KG1 (cell line): Measurements from ENCODE around the gene APEX1.
A peak's percentile ranks its signal among the peaks of the same experiment; 100 is the strongest.

ENCODE experiments used
- DNase-seq: peaks from one replicate; lab custom pipeline; 2025; lab: John Stamatoyannopoulos, UW

APEX1 gene

GRCh38 chr14:20454516-20455354 lies at the start of gene APEX1, which contains the start of gene OSGEP:
TSS of gene APEX1 (plus strand) at chr14:20455226. CDS start at chr14:20455646, 420 bp downstream.
TSS of gene OSGEP (minus strand) at chr14:20454812. CDS start at chr14:20454683, 129 bp downstream.
- peak; percentile 96 for DNase-seq

GRCh38 chr14:20409226-20409625 lies 45.8 kb upstream of the APEX1 start:
- DNase-seq, result no peak

GRCh38 chr14:20412411-20412810 lies 42.6 kb upstream of the APEX1 start:
- DNase-seq, result no peak

- peak; percentile 13 for DNase-seq
Measured at GRCh38 chr14:20412876-20413743, 41.9 kb upstream of the APEX1 start, which contains the start of gene TEP1. TSS of gene TEP1 (minus strand) at chr14:20413501. CDS start at chr14:20408439, 5,062 bp downstream.

GRCh38 chr14:20413744-20414082 lies 41.3 kb upstream of the APEX1 start:
- DNase-seq, result no peak

GRCh38 chr14:20415782-20416206 lies 39.2 kb upstream of the APEX1 start:
- peak; percentile 61 for DNase-seq

- no peak for DNase-seq
Measured at GRCh38 chr14:20416223-20416622, 38.8 kb upstream of the APEX1 start.

- DNase-seq, result no peak
Measured at GRCh38 chr14:20417250-20418186, 37.5 kb upstream of the APEX1 start.

- no peak for DNase-seq
Measured at GRCh38 chr14:20418501-20418909, 36.5 kb upstream of the APEX1 start.

- DNase-seq, result no peak
Measured at GRCh38 chr14:20419419-20419818, 35.6 kb upstream of the APEX1 start.

- DNase-seq, result no peak
Measured at GRCh38 chr14:20421267-20421666, 33.8 kb upstream of the APEX1 start.

- DNase-seq, result no peak
Measured at GRCh38 chr14:20422886-20423285, 32.1 kb upstream of the APEX1 start.

- DNase-seq, result no peak
Measured at GRCh38 chr14:20424851-20425250, 30.2 kb upstream of the APEX1 start.

GRCh38 chr14:20427231-20428009 lies 27.6 kb upstream of the APEX1 start:
- DNase-seq, result peak; percentile 79

GRCh38 chr14:20428010-20428365 lies 27.0 kb upstream of the APEX1 start:
- DNase-seq, result peak; percentile 66

GRCh38 chr14:20428802-20429201 lies 26.2 kb upstream of the APEX1 start:
- DNase-seq, result peak; percentile 55

GRCh38 chr14:20429801-20430669 lies 25.0 kb upstream of the APEX1 start:
- peak; percentile 32 for DNase-seq

GRCh38 chr14:20434701-20435581 lies 20.1 kb upstream of the APEX1 start:
- no peak for DNase-seq
